K562 (cell line): Measurements from ENCODE around the gene USP11.

ENCODE experiments used
- U2AF2 ChIP-seq: fragments of 200-400 bp; formaldehyde crosslinking; optimal IDR thresholded peaks from 2 replicates; pipeline ENCODE3; 2017; ENCODE audit warnings: low read depth, mild to moderate bottlenecking, low read length
- TF ChIP-seq, protein P1 (sequence below): fragments of 250-450 bp; sonication (Bioruptor Pico); IDR thresholded peaks from 2 replicates; pipeline ENCODE4 v1.5.0; 2020; ENCODE audit warnings: mild to moderate bottlenecking, borderline replicate concordance

DNA sequence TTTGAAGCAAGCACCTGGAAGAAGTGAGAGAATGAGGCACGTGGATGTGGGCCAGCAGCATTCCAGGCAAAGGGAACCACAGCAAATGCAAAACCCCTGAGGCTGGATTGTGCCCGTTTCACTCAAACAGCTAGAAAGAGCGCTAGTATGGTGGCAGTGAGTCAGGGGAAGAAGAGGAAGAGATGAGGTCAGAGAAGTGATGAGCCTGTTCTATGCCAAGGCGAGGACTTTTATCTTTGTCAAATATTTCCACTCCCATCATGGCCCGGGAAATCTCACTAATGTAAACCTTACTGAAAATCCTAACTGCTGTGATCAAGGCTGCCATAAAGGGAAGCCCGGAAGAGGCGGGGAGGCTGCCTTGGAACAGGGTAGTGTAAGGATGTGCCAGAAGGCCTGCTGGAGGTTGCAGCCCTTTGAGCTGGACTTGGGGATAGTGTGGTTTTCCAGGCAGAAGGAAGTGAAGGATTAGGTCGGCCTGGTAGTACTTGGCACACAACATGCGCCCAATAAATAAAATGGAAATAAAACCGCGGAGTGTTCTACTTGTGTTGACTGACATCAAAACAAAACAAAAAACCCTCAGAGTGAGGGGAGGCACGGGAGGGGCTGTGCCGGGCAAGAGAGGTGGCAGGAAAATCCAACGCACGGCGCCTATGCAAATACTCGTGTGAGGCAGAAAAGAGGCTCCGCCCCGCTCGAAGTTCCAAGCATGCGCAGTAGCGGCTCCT, 15.5 kb upstream of the USP11 start:
- no peak for TF ChIP-seq U2AF2
- TF ChIP-seq, protein P1, sequence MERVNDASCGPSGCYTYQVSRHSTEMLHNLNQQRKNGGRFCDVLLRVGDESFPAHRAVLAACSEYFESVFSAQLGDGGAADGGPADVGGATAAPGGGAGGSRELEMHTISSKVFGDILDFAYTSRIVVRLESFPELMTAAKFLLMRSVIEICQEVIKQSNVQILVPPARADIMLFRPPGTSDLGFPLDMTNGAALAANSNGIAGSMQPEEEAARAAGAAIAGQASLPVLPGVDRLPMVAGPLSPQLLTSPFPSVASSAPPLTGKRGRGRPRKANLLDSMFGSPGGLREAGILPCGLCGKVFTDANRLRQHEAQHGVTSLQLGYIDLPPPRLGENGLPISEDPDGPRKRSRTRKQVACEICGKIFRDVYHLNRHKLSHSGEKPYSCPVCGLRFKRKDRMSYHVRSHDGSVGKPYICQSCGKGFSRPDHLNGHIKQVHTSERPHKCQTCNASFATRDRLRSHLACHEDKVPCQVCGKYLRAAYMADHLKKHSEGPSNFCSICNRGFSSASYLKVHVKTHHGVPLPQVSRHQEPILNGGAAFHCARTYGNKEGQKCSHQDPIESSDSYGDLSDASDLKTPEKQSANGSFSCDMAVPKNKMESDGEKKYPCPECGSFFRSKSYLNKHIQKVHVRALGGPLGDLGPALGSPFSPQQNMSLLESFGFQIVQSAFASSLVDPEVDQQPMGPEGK (CRISPR knock-in tag): no peak
